Urinary bladder (tissue), 4 donors: ENCODE measurements around the gene DGCR6. TPM values are rescaled to one million over a fixed set of nuclear protein-coding genes. Genes with fewer than 3 reads are reported as not detected.
"Not testable (repeated sequence)": the region's sequence is repeated elsewhere in the genome, so short reads cannot be mapped to it uniquely, and the experiment has no call there.

Experiments used
- DNase-seq: peaks from one replicate; pipeline ENCODE4 v3.0.0-alpha.2; 2015; ENCODE audit errors: extremely low spot score
- H3K27ac ChIP-seq: one replicate; pipeline ENCODE4 v1.5.1; 2013; ENCODE audit warnings: low read depth, mild to moderate bottlenecking, moderate library complexity
- H3K36me3 ChIP-seq: one replicate; pipeline ENCODE4 v1.6.1; 2013; ENCODE audit warnings: mild to moderate bottlenecking, moderate library complexity; ENCODE audit not compliant: insufficient read depth
- H3K4me1 ChIP-seq: one replicate; pipeline ENCODE4 v1.6.1; 2013; ENCODE audit warnings: mild to moderate bottlenecking, moderate library complexity; ENCODE audit not compliant: insufficient read depth
- H3K4me3 ChIP-seq: one replicate; pipeline ENCODE4 v1.5.1; 2013; ENCODE audit warnings: low read depth, low read length
- WGBS: extraction: QIAGEN DNeasy Blood & Tissue Kit; methylation state at CpG from one replicate; pipeline ENCODE4 v1.1.7; 2013; 5-methylcytosine and 5-hydroxymethylcytosine counted together
- polyA plus RNA-seq: library from polyadenylated mRNA; stranded (reverse); fragments of 200-250 nt; gene quantifications from one replicate; pipeline ENCODE4 v1.2.3, GENCODE V29; 2013
- total RNA-seq: library from RNA; depleted of rRNA; stranded (reverse); fragments of >200 nt; gene quantifications from one replicate; pipeline ENCODE4 v1.2.3, GENCODE V29; 2014
- donor health status: healthy with polysubstance abuse.
- donor health status: healthy.

Gene DGCR6
- total and polyA plus RNA-seq, 2 donors, result 2.2 to 4.4 TPM

- DNase-seq, result not testable (repeated sequence)
These were observed 41.0 kb downstream of the DGCR6 start for GRCh38 chr22:18947105-18947504.

GRCh38 chr22:18947905-18948304, 41.8 kb downstream of the DGCR6 start:
- 64% methylated on average over 12 of the region's 12 CpGs for WGBS
- DNase-seq, result no peak

More at GRCh38 chr22:18947105-18947504, 41.0 kb downstream of the DGCR6 start:
- H3K27ac ChIP-seq, H3K36me3 ChIP-seq, H3K4me1 ChIP-seq, H3K4me3 ChIP-seq: not testable (repeated sequence)
- 26% methylated on average over 3 of the region's 9 CpGs for whole genome bisulfite sequencing

GRCh38 chr22:18950141-18950540, 44.0 kb downstream of the DGCR6 start:
- DNase-seq, result no peak
- Histone ChIP-seq H3K36me3 (no peaks in the 10 kb centered on the region), H3K27ac (no peak overlapping the region), H3K4me1 (no peaks in the 10 kb centered on the region), H3K4me3 (no peak overlapping the region)
- WGBS, result 86% methylated on average over 5 of the region's 5 CpGs

More at GRCh38 chr22:18947905-18948304, 41.8 kb downstream of the DGCR6 start:
- Histone ChIP-seq H3K27ac (no peak overlapping the region), H3K4me3 (no peak overlapping the region), H3K4me1 (no peaks in the 10 kb centered on the region), H3K36me3 (no peaks in the 10 kb centered on the region)

- Histone ChIP-seq H3K27ac (no peak overlapping the region), H3K4me3 (no peak overlapping the region), H3K4me1 (no peaks in the 10 kb centered on the region), H3K36me3 (no peaks in the 10 kb centered on the region)
- 82% methylated on average over 6 of the region's 6 CpGs for WGBS
- no peak for DNase-seq
These were observed 45.9 kb downstream of the DGCR6 start for GRCh38 chr22:18952022-18952421.

- 46% methylated on average over 14 of the region's 14 CpGs for WGBS
- not testable (repeated sequence) for H3K36me3 ChIP-seq, H3K4me3 ChIP-seq, H3K4me1 ChIP-seq, DNase-seq, H3K27ac ChIP-seq
These were observed 47.0 kb downstream of the DGCR6 start for GRCh38 chr22:18953128-18953527.

- DNase-seq, H3K36me3 ChIP-seq, H3K4me1 ChIP-seq, H3K27ac ChIP-seq, H3K4me3 ChIP-seq: not testable (repeated sequence)
- WGBS, result 14% methylated on average over 13 of the region's 14 CpGs
These were observed 48.3 kb downstream of the DGCR6 start for GRCh38 chr22:18954303-18954989.

GRCh38 chr22:18954990-18955571, 49.0 kb downstream of the DGCR6 start:
- DNase-seq, result no peak
- H3K36me3 ChIP-seq, result no peaks in the 10 kb centered on the region
- H3K4me3 ChIP-seq, result no peak overlapping the region
- no peaks in the 10 kb centered on the region for H3K4me1 ChIP-seq
- 82% methylated on average over 15 of the region's 15 CpGs for WGBS
- H3K27ac ChIP-seq, result no peak overlapping the region

GRCh38 chr22:18955696-18956095, 49.6 kb downstream of the DGCR6 start:
- Histone ChIP-seq H3K36me3 (no peaks in the 10 kb centered on the region), H3K4me3 (no peak overlapping the region), H3K4me1 (no peaks in the 10 kb centered on the region), H3K27ac (no peak overlapping the region)
- DNase-seq, result no peak
- WGBS, result 86% methylated on average over 10 of the region's 10 CpGs

GRCh38 chr22:18956121-18956895, 50.2 kb downstream of the DGCR6 start:
- H3K36me3 ChIP-seq, DNase-seq, H3K4me1 ChIP-seq, H3K27ac ChIP-seq, H3K4me3 ChIP-seq: not testable (repeated sequence)
- WGBS, result 71% methylated on average over 15 of the region's 15 CpGs

- not testable (repeated sequence) for H3K4me3 ChIP-seq, H3K36me3 ChIP-seq, DNase-seq, H3K4me1 ChIP-seq, H3K27ac ChIP-seq
- WGBS, result 64% methylated on average over 15 of the region's 15 CpGs
These were observed 50.8 kb downstream of the DGCR6 start for GRCh38 chr22:18956956-18957355.

GRCh38 chr22:18957621-18958320, 51.7 kb downstream of the DGCR6 start:
- H3K4me3 ChIP-seq, DNase-seq, H3K36me3 ChIP-seq, H3K4me1 ChIP-seq, H3K27ac ChIP-seq: not testable (repeated sequence)
- WGBS, result 70% methylated on average over 15 of the region's 18 CpGs

GRCh38 chr22:18958321-18958705, 52.2 kb downstream of the DGCR6 start:
- not testable (repeated sequence) for H3K27ac ChIP-seq, H3K36me3 ChIP-seq, DNase-seq, H3K4me1 ChIP-seq, H3K4me3 ChIP-seq
- WGBS, result 81% methylated on average over 18 of the region's 18 CpGs

GRCh38 chr22:18958738-18959137, 52.6 kb downstream of the DGCR6 start:
- DNase-seq, H3K27ac ChIP-seq, H3K36me3 ChIP-seq, H3K4me1 ChIP-seq, H3K4me3 ChIP-seq: not testable (repeated sequence)
- 43% methylated on average over 14 of the region's 14 CpGs for WGBS
